ENCODE measurements around the gene MAB21L4.

Gene MAB21L4

GRCh38 chr2:240913810-240914644, 18.1 kb upstream of the MAB21L4 start:
- in situ Hi-C loops (cut with HindIII; ENCODE audit: low pct_unique_long_range_greater_than_20kb, low sequenced_read_pairs), result no loop called here
- DNase-seq (ENCODE audit: low read depth in 1 of 2, low spot score in 1 of 2), result no peak
- TF ChIP-seq JUND (IDR thresholded peaks at IDR 0.05; ENCODE audit: low read depth), result no peak

- DNase-seq (ENCODE audit: low read depth in 1 of 2, low spot score in 1 of 2), result peak in 1 of 2 experiments; percentile 65
- TF ChIP-seq JUND (IDR thresholded peaks at IDR 0.05; ENCODE audit: low read depth), result no peak
- in situ Hi-C loops (cut with HindIII; ENCODE audit: low pct_unique_long_range_greater_than_20kb, low sequenced_read_pairs), result no loop called here
Measured at GRCh38 chr2:240912878-240913809, 17.2 kb upstream of the MAB21L4 start.

- in situ Hi-C loops (cut with HindIII; ENCODE audit: low pct_unique_long_range_greater_than_20kb, low sequenced_read_pairs), result no loop called here
- no peak for DNase-seq (ENCODE audit: low read depth in 1 of 2, low spot score in 1 of 2)
- TF ChIP-seq JUND (IDR thresholded peaks at IDR 0.05; ENCODE audit: low read depth), result no peak
Measured at GRCh38 chr2:240911641-240912265, 15.8 kb upstream of the MAB21L4 start.

- in situ Hi-C loops (cut with HindIII; ENCODE audit: low pct_unique_long_range_greater_than_20kb, low sequenced_read_pairs), result no loop called here
- TF ChIP-seq JUND (IDR thresholded peaks at IDR 0.05; ENCODE audit: low read depth), result no peak
- DNase-seq (ENCODE audit: low read depth in 1 of 2, low spot score in 1 of 2), result no peak
Measured at GRCh38 chr2:240909216-240909974, 13.4 kb upstream of the MAB21L4 start.

GRCh38 chr2:240906911-240907590, 11.1 kb upstream of the MAB21L4 start:
- in situ Hi-C loops (cut with HindIII; ENCODE audit: low pct_unique_long_range_greater_than_20kb, low sequenced_read_pairs), result no loop called here
- no peak for DNase-seq (ENCODE audit: low read depth in 1 of 2, low spot score in 1 of 2)
- no peak for TF ChIP-seq JUND (IDR thresholded peaks at IDR 0.05; ENCODE audit: low read depth)

- in situ Hi-C loops (cut with HindIII; ENCODE audit: low pct_unique_long_range_greater_than_20kb, low sequenced_read_pairs), result no loop called here
Measured at GRCh38 chr2:240906141-240906910, 10.4 kb upstream of the MAB21L4 start, which contains the start of gene CROCC2. Gene CROCC2 (plus strand): TSS chr2:240906336. CDS start chr2:240906514, 178 bp downstream.

GRCh38 chr2:240905176-240905781, 9.3 kb upstream of the MAB21L4 start:
- no peak for TF ChIP-seq JUND (IDR thresholded peaks at IDR 0.05; ENCODE audit: low read depth)
- in situ Hi-C loops (cut with HindIII; ENCODE audit: low pct_unique_long_range_greater_than_20kb, low sequenced_read_pairs), result no loop called here
- DNase-seq (ENCODE audit: low read depth in 1 of 2, low spot score in 1 of 2), result no peak

More at GRCh38 chr2:240906141-240906910, 10.4 kb upstream of the MAB21L4 start, which contains the start of gene CROCC2:
- DNase-seq (ENCODE audit: low read depth in 1 of 2, low spot score in 1 of 2), result no peak
- TF ChIP-seq JUND (IDR thresholded peaks at IDR 0.05; ENCODE audit: low read depth), result no peak

GRCh38 chr2:240904216-240905175, 8.5 kb upstream of the MAB21L4 start:
- in situ Hi-C loops (cut with HindIII; ENCODE audit: low pct_unique_long_range_greater_than_20kb, low sequenced_read_pairs), result no loop called here
- TF ChIP-seq JUND (IDR thresholded peaks at IDR 0.05; ENCODE audit: low read depth), result no peak
- DNase-seq (ENCODE audit: low read depth in 1 of 2, low spot score in 1 of 2), result no peak
